A172 (cell line): ENCODE data around the gene CHDH. TPM values are rescaled to one million over a fixed set of nuclear protein-coding genes. Genes with fewer than 3 reads are reported as not detected.

Source experiments
- total RNA-seq: library from RNA; depleted of rRNA; stranded (reverse); fragments of >200 nt; shearing (Covaris generic); gene quantifications from 2 replicates; pipeline ENCODE4 v1.2.3, GENCODE V29; 2014; rRNA removed

The CHDH gene
- total RNA-seq, 1 experiment from 2014 or later, result 0.67 TPM

Other genes with a start within 250 kb of the CHDH start
- not detected in 2 replicates for gene IL17RB, start 149 bp upstream of the CHDH start, total RNA-seq
- 20.2 and 24.1 TPM in 2 replicates for gene ACTR8, start 35.7 kb upstream of the CHDH start, total RNA-seq
- gene SELENOK, start 45.4 kb upstream of the CHDH start, total RNA-seq, result 40.9 and 52.5 TPM in 2 replicates